Esophagus muscularis mucosa (tissue), 4 donors: Measurements from ENCODE around the gene ADGRD2. TPM values are rescaled to one million over a fixed set of nuclear protein-coding genes. Genes with fewer than 3 reads are reported as not detected.
A peak's percentile ranks its signal among the peaks of the same experiment; 100 is the strongest.

ENCODE experiments used
- DNase-seq: peaks from one replicate; pipeline ENCODE4 v3.0.0-alpha.2; 2017; ENCODE audit errors: extremely low spot score
- H3K27ac ChIP-seq, 4 donors: fragments of 200-600 bp; sonication (generic); replicated peaks in 1 of 4; 1 replicate in 3 of 4; 2 replicates in 1 of 4; pipeline ENCODE4 v1.5.1; 2016 to 2019; ENCODE audit warnings: mild to moderate bottlenecking in 1 of 4
- H3K27me3 ChIP-seq, 4 donors: fragments of 200-600 bp; sonication (generic); one replicate each; pipeline versions ENCODE4 v1.5.1 to v1.6.0; 2016 to 2019
- H3K36me3 ChIP-seq, 4 donors: fragments of 200-600 bp; sonication (generic); one replicate each; pipeline ENCODE4 v1.5.1; 2016 to 2019
- H3K4me1 ChIP-seq, 4 donors: fragments of 200-600 bp; sonication (generic); one replicate each; pipeline ENCODE4 v1.5.1; 2016 to 2019
- H3K4me3 ChIP-seq, 4 donors: fragments of 200-600 bp; sonication (generic); 1 replicate in 2 of 4; 2 replicates in 2 of 4; pipeline ENCODE4 v1.5.1; 2016 to 2019; ENCODE audit warnings: mild to moderate bottlenecking in 4 of 4, moderate library complexity in 1 of 4
- H3K9me3 ChIP-seq, 4 donors: fragments of 200-600 bp; sonication (generic); 1 replicate in 3 of 4; 2 replicates in 1 of 4; pipeline ENCODE4 v1.5.1; 2016 to 2019
- EP300 ChIP-seq: sonication (generic); formaldehyde crosslinking; IDR thresholded peaks from one replicate; pipeline ENCODE4 v1.6.1; 2017; ENCODE audit warnings: antibody characterized with exemption
- POLR2A ChIP-seq: fragments of 450-650 bp; IDR thresholded peaks from one replicate; pipeline ENCODE4 v1.6.1; 2017; ENCODE audit warnings: antibody characterized with exemption, moderate library complexity, mild to moderate bottlenecking, low read depth
- POLR2AphosphoS5 ChIP-seq, 2 donors: sonication (generic); formaldehyde crosslinking; IDR thresholded peaks; one replicate each; pipeline ENCODE4 v1.6.1; 2017; ENCODE audit warnings: antibody characterized with exemption in 2 of 2
- WGBS: methylation state at CpG from one replicate; pipeline ENCODE4 v1.1.5; 2018; 5-methylcytosine and 5-hydroxymethylcytosine counted together
- intact Hi-C: fragments of 100-400 bp; cut with DNase I; formaldehyde crosslinking; loops from one replicate; pipeline ENCODE4 v1.15.1; 2023
- total RNA-seq, 4 donors: library from RNA; depleted of rRNA; stranded (reverse); fragments of >200 nt; gene quantifications; one replicate each; pipeline versions ENCODE4 v1.1.0 to v1.2.1, GENCODE V29; 2016
- TF ChIP-seq, protein P1 (sequence below), 3 experiments: fragments of 200-600 bp in 2 of 3; fragments of 450-650 bp in 1 of 3; sonication (generic) in 2 of 3; IDR thresholded peaks; one replicate each; pipeline ENCODE4 v1.5.1; 2017 to 2019; ENCODE audit warnings: antibody characterized with exemption in 3 of 3, mild to moderate bottlenecking in 2 of 3, moderate library complexity in 1 of 3

The ADGRD2 gene
- total RNA-seq, 4 donors from 2014 or later = not detected

DNA sequence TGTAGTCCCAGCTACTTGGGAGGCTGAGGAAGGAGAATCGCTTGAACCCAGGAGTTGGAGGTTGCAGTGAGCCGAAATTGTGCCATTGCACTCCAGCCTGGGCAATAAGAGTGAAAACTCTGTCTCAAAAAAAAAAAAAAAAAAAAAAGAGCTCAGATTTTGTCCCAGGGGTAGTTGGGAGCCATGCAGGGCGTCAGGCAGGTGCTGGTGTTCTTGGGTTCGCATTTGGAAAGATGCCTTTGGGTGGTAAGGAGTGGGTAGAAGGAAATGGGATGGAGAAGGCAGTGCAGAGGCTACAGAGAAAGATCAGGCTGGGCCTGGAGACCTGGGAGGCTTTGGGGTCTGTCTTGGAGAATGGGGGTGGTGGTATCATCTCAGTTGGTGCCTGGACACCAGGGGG lies 23.9 kb downstream of the ADGRD2 start:
- WGBS = 66% methylated on average over 4 of the region's 4 CpGs
- Histone ChIP-seq H3K27me3 (peaks cover 4 to 86% (median 23%) of the 10 kb centered on the region in 4 donors), H3K36me3 (no peaks in the 10 kb centered on the region), H3K27ac (no peak overlapping the region), H3K9me3 (no peaks in the 10 kb centered on the region), H3K4me3 (no peak overlapping the region), H3K4me1 (peaks cover 3 to 14% (median 13%) of the 10 kb centered on the region in 4 donors)
- DNase-seq = no peak
- TF ChIP-seq POLR2AphosphoS5 (IDR thresholded peaks at IDR 0.05) (no peak), POLR2A (no peak), EP300 (no peak)
- TF ChIP-seq, protein P1, sequence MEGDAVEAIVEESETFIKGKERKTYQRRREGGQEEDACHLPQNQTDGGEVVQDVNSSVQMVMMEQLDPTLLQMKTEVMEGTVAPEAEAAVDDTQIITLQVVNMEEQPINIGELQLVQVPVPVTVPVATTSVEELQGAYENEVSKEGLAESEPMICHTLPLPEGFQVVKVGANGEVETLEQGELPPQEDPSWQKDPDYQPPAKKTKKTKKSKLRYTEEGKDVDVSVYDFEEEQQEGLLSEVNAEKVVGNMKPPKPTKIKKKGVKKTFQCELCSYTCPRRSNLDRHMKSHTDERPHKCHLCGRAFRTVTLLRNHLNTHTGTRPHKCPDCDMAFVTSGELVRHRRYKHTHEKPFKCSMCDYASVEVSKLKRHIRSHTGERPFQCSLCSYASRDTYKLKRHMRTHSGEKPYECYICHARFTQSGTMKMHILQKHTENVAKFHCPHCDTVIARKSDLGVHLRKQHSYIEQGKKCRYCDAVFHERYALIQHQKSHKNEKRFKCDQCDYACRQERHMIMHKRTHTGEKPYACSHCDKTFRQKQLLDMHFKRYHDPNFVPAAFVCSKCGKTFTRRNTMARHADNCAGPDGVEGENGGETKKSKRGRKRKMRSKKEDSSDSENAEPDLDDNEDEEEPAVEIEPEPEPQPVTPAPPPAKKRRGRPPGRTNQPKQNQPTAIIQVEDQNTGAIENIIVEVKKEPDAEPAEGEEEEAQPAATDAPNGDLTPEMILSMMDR (IDR thresholded peaks at IDR 0.05) = no peak
- intact Hi-C loops = no loop called here

GRCh38 chr9:124475158-124475867 lies 25.1 kb downstream of the ADGRD2 start:
- 78% methylated on average over 8 of the region's 21 CpGs for WGBS
- intact Hi-C loops = no loop called here
- H3K27me3 ChIP-seq = peaks cover 4 to 86% (median 31%) of the 10 kb centered on the region in 4 donors

GRCh38 chr9:124475868-124476690 lies 25.8 kb downstream of the ADGRD2 start:
- WGBS = 75% methylated on average over 11 of the region's 14 CpGs
- intact Hi-C loops = no loop called here
- peaks cover 4 to 86% (median 31%) of the 10 kb centered on the region in 4 donors for H3K27me3 ChIP-seq
- no peak overlapping the region for H3K4me3 ChIP-seq
- no peak for DNase-seq
- H3K9me3 ChIP-seq = no peaks in the 10 kb centered on the region
- H3K4me1 ChIP-seq = peaks cover 3 to 14% (median 13%) of the 10 kb centered on the region in 4 donors
- TF ChIP-seq POLR2A (no peak), POLR2AphosphoS5 (IDR thresholded peaks at IDR 0.05) (no peak), EP300 (no peak)
- TF ChIP-seq, protein P1 (IDR thresholded peaks at IDR 0.05) = no peak
- H3K36me3 ChIP-seq = no peaks in the 10 kb centered on the region
- H3K27ac ChIP-seq = no peak overlapping the region

More at GRCh38 chr9:124475158-124475867, 25.1 kb downstream of the ADGRD2 start:
- Histone ChIP-seq H3K27ac (no peak overlapping the region), H3K4me1 (peaks cover 3 to 14% (median 13%) of the 10 kb centered on the region in 4 donors), H3K4me3 (no peak overlapping the region), H3K9me3 (no peaks in the 10 kb centered on the region), H3K36me3 (no peaks in the 10 kb centered on the region)
- DNase-seq = no peak
- no peak for TF ChIP-seq EP300
- no peak for TF ChIP-seq POLR2AphosphoS5 (IDR thresholded peaks at IDR 0.05)
- TF ChIP-seq, protein P1 (IDR thresholded peaks at IDR 0.05) = no peak
- TF ChIP-seq POLR2A = no peak

GRCh38 chr9:124477211-124477647 lies 27.0 kb downstream of the ADGRD2 start:
- TF ChIP-seq, protein P1 (IDR thresholded peaks at IDR 0.05) = no peak
- no peak for TF ChIP-seq POLR2AphosphoS5 (IDR thresholded peaks at IDR 0.05)
- TF ChIP-seq POLR2A = no peak
- no peak for TF ChIP-seq EP300
- Histone ChIP-seq H3K9me3 (no peaks in the 10 kb centered on the region), H3K4me1 (peaks cover 3 to 14% (median 13%) of the 10 kb centered on the region in 4 donors), H3K4me3 (peak overlapping the region; percentile 21 to 37 (median 33)), H3K27ac (no peak overlapping the region), H3K36me3 (no peaks in the 10 kb centered on the region), H3K27me3 (peaks cover 4 to 85% (median 31%) of the 10 kb centered on the region in 4 donors)
- WGBS = 8% methylated on average over 6 of the region's 19 CpGs
- DNase-seq = no peak
- intact Hi-C loops = no loop called here
